ENCODE results near the gene PXYLP1. TPM values are rescaled to one million over a fixed set of nuclear protein-coding genes. Genes with fewer than 3 reads are reported as not detected.

The PXYLP1 gene
- total and polyA plus RNA-seq, 2 of the 8 experiments (the other 6 are each of a cell fraction or from before 2014, with no cell fraction given): 19.4 to 20.6 TPM

DNA sequence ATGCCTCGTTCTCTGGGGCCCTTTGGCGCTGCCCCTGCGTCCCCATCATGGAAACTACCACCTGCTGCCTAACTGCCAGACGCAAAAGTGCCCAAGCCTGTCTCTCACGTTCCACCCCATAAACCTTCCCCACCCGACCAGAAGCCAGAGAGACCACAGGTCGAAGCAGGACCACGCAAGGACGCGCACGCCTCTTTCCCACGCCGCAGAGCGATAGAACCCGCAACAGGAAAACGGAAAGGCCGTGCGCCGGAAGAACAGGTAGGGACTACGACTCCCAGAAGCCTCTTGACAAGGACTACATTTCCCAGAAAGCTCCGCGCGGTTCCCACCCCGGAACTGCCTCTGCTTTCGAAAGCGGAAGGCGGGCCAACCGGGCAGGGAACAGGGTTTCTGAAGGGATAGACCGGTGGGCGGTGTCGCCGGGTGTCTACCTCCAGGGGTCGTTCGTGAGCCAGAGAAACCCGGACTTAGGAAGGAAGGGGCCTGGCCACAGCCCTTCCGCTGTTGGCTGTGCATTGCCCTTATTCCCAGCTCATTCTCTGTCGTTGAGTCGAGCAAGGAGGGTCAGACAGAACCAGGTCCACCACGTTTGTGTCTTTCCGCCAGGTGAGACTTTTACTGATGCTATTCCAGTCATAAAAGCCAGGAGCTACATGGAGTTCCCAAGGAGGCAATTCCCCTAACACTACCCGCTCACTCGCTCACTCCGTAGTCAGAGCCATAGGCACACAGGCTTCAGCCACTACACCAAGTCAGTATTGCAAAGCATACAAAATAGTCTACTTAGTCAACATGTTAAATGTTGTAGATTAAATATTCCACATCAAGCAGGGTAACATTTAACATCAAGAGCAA is 80.1 kb downstream of the PXYLP1 start:
- H3K23me2 ChIP-seq (ENCODE audit: low read depth, low read length): peaks cover 3% of the 10 kb centered on the region; the same call in 1 of the 2 replicates
- H3K36me3 ChIP-seq (ENCODE audit: control insufficient read depth in 2 of 4, insufficient read depth in 4 of 4, low read length in 3 of 4): no peaks in the 10 kb centered on the region
- H3K4me2 ChIP-seq (ENCODE audit: insufficient read depth in 1 of 2, low read depth in 2 of 2, low read length in 2 of 2): peak overlapping the region; percentile 73 to 93
- H4K8ac ChIP-seq (ENCODE audit: extremely low read depth, insufficient read depth, low read length): peak overlapping the region; percentile 86; the same call in 1 of the 2 replicates
- no peaks in the 10 kb centered on the region for H4K20me1 ChIP-seq (replicated peaks in 1 of 2; ENCODE audit: control insufficient read depth in 1 of 2, insufficient read depth in 2 of 2, low read length in 2 of 2)
- peaks cover 0 to 7% (median 3%) of the 10 kb centered on the region in 4 experiments; a peak in 1 of 7 replicates for H3K27me3 ChIP-seq (replicated peaks in 1 of 4; ENCODE audit: control insufficient read depth in 3 of 4, extremely low read depth in 1 of 4, insufficient read depth in 3 of 4, low read length in 3 of 4)
- peak overlapping the region; percentile 69 to 99 (median 85) for H3K4me3 ChIP-seq (ENCODE audit: extremely low read depth in 1 of 4, insufficient read depth in 2 of 4, low read depth in 3 of 4, low read length in 4 of 4)
- peaks cover 0 to 4% (median 2%) of the 10 kb centered on the region in 4 experiments; a peak in 4 of 7 replicates for H3K4me1 ChIP-seq (replicated peaks in 1 of 4; ENCODE audit: control insufficient read depth in 3 of 4, insufficient read depth in 4 of 4, low read length in 3 of 4)
- DNase-seq (ENCODE audit: low read depth in 1 of 2, low spot score in 2 of 2) (peak; percentile 94 to 98), FAIRE-seq (peak; percentile 57)
- no peaks in the 10 kb centered on the region for H3K9me3 ChIP-seq (ENCODE audit: insufficient read depth in 2 of 2, low read depth in 1 of 2, low read length in 1 of 2)
- H3K4ac ChIP-seq (replicated peaks; ENCODE audit: insufficient read length, low read depth, low read length): peak overlapping the region; percentile 58
- H3K14ac ChIP-seq (ENCODE audit: insufficient read length): no peak overlapping the region
- no peak overlapping the region for H2BK15ac ChIP-seq (ENCODE audit: low read length)
- no peak overlapping the region for H3K23ac ChIP-seq (ENCODE audit: insufficient read length)
- H4K91ac ChIP-seq (replicated peaks; ENCODE audit: insufficient read length, low read length): peak overlapping the region; percentile 70
- H2BK5ac ChIP-seq (ENCODE audit: low read depth, low read length): peak overlapping the region; percentile 95
- no peak overlapping the region; the same call in 1 of the 2 replicates for H2BK20ac ChIP-seq (ENCODE audit: low read length)
- peak overlapping the region; percentile 99 for H2AFZ ChIP-seq (ENCODE audit: low read length)
- no peak overlapping the region for H3K27ac ChIP-seq (ENCODE audit: low read depth, low read length)
- peak overlapping the region; percentile 78; the same call in 1 of the 2 replicates for H2BK12ac ChIP-seq (ENCODE audit: low read depth, low read length)
- H2BK120ac ChIP-seq (replicated peaks; ENCODE audit: low read depth, low read length): no peak overlapping the region
- H3K18ac ChIP-seq (ENCODE audit: extremely low read depth, low read length): no peak overlapping the region
- 9% methylated on average over 39 of the region's 43 CpGs; no CpG with 5 or more reads in 1 of the 2 experiments for WGBS, 2 experiments (ENCODE audit: extremely low coverage in 1 of 2, insufficient coverage in 1 of 2, insufficient read length in 1 of 2, insufficient replicate concordance in 2 of 2, low coverage in 1 of 2, low lambda C conversion rate in 2 of 2, missing lambda C conversion rate in 1 of 2)
- H2AK5ac ChIP-seq (ENCODE audit: low read depth, low read length): no peak overlapping the region
- ChIA-PET CTCF (ENCODE audit: partially characterized antibody) (interaction anchor here (0.8 to 16.2 kb wide), 30 partner anchors 8 to 311 kb away, joined by 3 to 349 read pairs (median 5); no protein-coding TSS in a partner anchor), POLR2A (ENCODE audit: partially characterized antibody) (interaction anchor here (0.7 to 1.1 kb wide), 4 partner anchors 14 to 176 kb away, joined by 3 to 4 read pairs (median 3); no protein-coding TSS in a partner anchor)
- peak overlapping the region; percentile 35 to 69 (median 60) for H3K9ac ChIP-seq (replicated peaks in 1 of 4; ENCODE audit: extremely low read depth in 1 of 4, low read depth in 3 of 4, low read length in 3 of 4)
- H3K79me2 ChIP-seq (ENCODE audit: control insufficient read depth in 1 of 2, insufficient read depth in 2 of 2, low read length in 2 of 2): no peaks in the 10 kb centered on the region
- H4K5ac ChIP-seq (ENCODE audit: insufficient read length, low read depth, low read length): peak overlapping the region; percentile 94
- peak overlapping the region; percentile 91 for H3K56ac ChIP-seq (replicated peaks; ENCODE audit: insufficient read length, low read depth, low read length)
- H3K79me1 ChIP-seq (ENCODE audit: low read depth, low read length): no peaks in the 10 kb centered on the region
- no peak for TF ChIP-seq HDAC2 (IDR thresholded peaks at IDR 0.05; ENCODE audit: borderline replicate concordance in 1 of 2, low read depth in 2 of 2, low read length in 2 of 2)
- TF ChIP-seq, protein P1, sequence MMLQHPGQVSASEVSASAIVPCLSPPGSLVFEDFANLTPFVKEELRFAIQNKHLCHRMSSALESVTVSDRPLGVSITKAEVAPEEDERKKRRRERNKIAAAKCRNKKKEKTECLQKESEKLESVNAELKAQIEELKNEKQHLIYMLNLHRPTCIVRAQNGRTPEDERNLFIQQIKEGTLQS (IDR thresholded peaks at IDR 0.05; ENCODE audit: insufficient read depth, low read depth, low read length): no peak
- peak; percentile 76; the same call in 1 of the 2 replicates for TF ChIP-seq EGR1 (IDR thresholded peaks at IDR 0.05; ENCODE audit: borderline replicate concordance, low read depth, low read length)
- no peak for TF ChIP-seq TAF7 (optimal IDR thresholded peaks at IDR 0.05; ENCODE audit: borderline replicate concordance, low read depth, low read length)
- 0 out of 2 replicates have a peak, but pooled peaks have one; percentile 31 for TF ChIP-seq CEBPB (IDR thresholded peaks at IDR 0.05; ENCODE audit: low read depth, low read length)
- no peak for TF ChIP-seq POU5F1 (IDR thresholded peaks at IDR 0.05; ENCODE audit: low read depth, low read length)
- TF ChIP-seq FOSL1 (IDR thresholded peaks at IDR 0.05; ENCODE audit: insufficient read depth, low read depth, low read length): no peak
- no peak for TF ChIP-seq SUZ12 (IDR thresholded peaks at IDR 0.05; ENCODE audit: low read length)
- TF ChIP-seq SIX5 (IDR thresholded peaks at IDR 0.05; ENCODE audit: low read depth, low read length): peak; percentile 95
- TF ChIP-seq KDM4A (IDR thresholded peaks at IDR 0.05; ENCODE audit: low read depth, low read length, severe bottlenecking): peak; percentile 99
